ENCODE data around the gene SLC2A5. TPM values are rescaled to one million over a fixed set of nuclear protein-coding genes. Genes with fewer than 3 reads are reported as not detected.
"Not testable (repeated sequence)": the region's sequence is repeated elsewhere in the genome, so short reads cannot be mapped to it uniquely, and the experiment has no call there.

The SLC2A5 gene
- total RNA-seq, 2 donors from 2014 or later: 2.0 to 3.2 TPM

- intact Hi-C loops (cut with DNase I): no loop called here
- peak; percentile 50 for DNase-seq (ENCODE audit: low spot score)
Measured at GRCh38 chr1:9041116-9041779, 28.2 kb downstream of the SLC2A5 start.

GRCh38 chr1:9040659-9041030 lies 28.8 kb downstream of the SLC2A5 start:
- peak; percentile 29 for DNase-seq (ENCODE audit: low spot score)
- intact Hi-C loops (cut with DNase I): no loop called here

- DNase-seq (ENCODE audit: low spot score): peak; percentile 71
- intact Hi-C loops (cut with DNase I): no loop called here
Measured at GRCh38 chr1:9039761-9040658, 29.4 kb downstream of the SLC2A5 start.

GRCh38 chr1:9038881-9039760 lies 30.3 kb downstream of the SLC2A5 start:
- DNase-seq (ENCODE audit: low spot score): peak; percentile 77
- intact Hi-C loops (cut with DNase I): no loop called here

GRCh38 chr1:9038338-9038650 lies 31.1 kb downstream of the SLC2A5 start:
- peak; percentile 60 for DNase-seq (ENCODE audit: low spot score)
- intact Hi-C loops (cut with DNase I): no loop called here

- intact Hi-C loops (cut with DNase I): no loop called here
- DNase-seq (ENCODE audit: low spot score): peak; percentile 41
Measured at GRCh38 chr1:9037476-9038337, 31.7 kb downstream of the SLC2A5 start.

GRCh38 chr1:9035226-9035625 lies 34.2 kb downstream of the SLC2A5 start:
- peak; percentile 25 for DNase-seq (ENCODE audit: low spot score)
- intact Hi-C loops (cut with DNase I): no loop called here

- peak; percentile 30 for DNase-seq (ENCODE audit: low spot score)
- intact Hi-C loops (cut with DNase I): no loop called here
Measured at GRCh38 chr1:9033363-9033762, 36.1 kb downstream of the SLC2A5 start.

- intact Hi-C loops (cut with DNase I): no loop called here
- peak; percentile 59 for DNase-seq (ENCODE audit: low spot score)
Measured at GRCh38 chr1:9031484-9032259, 37.8 kb downstream of the SLC2A5 start.

GRCh38 chr1:9031077-9031476 lies 38.4 kb downstream of the SLC2A5 start:
- DNase-seq (ENCODE audit: low spot score): peak; percentile 14
- intact Hi-C loops (cut with DNase I): not testable (repeated sequence)

GRCh38 chr1:9028921-9029705 lies 40.3 kb downstream of the SLC2A5 start:
- peak; percentile 50 for DNase-seq (ENCODE audit: low spot score)
- intact Hi-C loops (cut with DNase I): no loop called here

- intact Hi-C loops (cut with DNase I): no loop called here
Measured at GRCh38 chr1:9027307-9027706, 42.1 kb downstream of the SLC2A5 start.

GRCh38 chr1:9025449-9025848 lies 44.0 kb downstream of the SLC2A5 start:
- intact Hi-C loops (cut with DNase I): no loop called here
- DNase-seq (ENCODE audit: low spot score): no peak

More at GRCh38 chr1:9027307-9027706, 42.1 kb downstream of the SLC2A5 start:
- no peak for DNase-seq (ENCODE audit: low spot score)

GRCh38 chr1:9024837-9025236 lies 44.6 kb downstream of the SLC2A5 start:
- intact Hi-C loops (cut with DNase I): no loop called here
- DNase-seq (ENCODE audit: low spot score): no peak

- DNase-seq (ENCODE audit: low spot score): no peak
- intact Hi-C loops (cut with DNase I): no loop called here
Measured at GRCh38 chr1:9022773-9023172, 46.7 kb downstream of the SLC2A5 start.

- DNase-seq (ENCODE audit: low spot score); intact Hi-C loops (cut with DNase I): not testable (repeated sequence)
Measured at GRCh38 chr1:9022026-9022738, 47.3 kb downstream of the SLC2A5 start.

GRCh38 chr1:9020305-9020704 lies 49.1 kb downstream of the SLC2A5 start:
- intact Hi-C loops (cut with DNase I): no loop called here
- no peak for DNase-seq (ENCODE audit: low spot score)
